Stomach smooth muscle (tissue), 2 donors: ENCODE data around the gene SMPD2.

Experiments
- H3K27ac ChIP-seq: one replicate; pipeline ENCODE4 v1.7.0; 2013; ENCODE audit warnings: mild to moderate bottlenecking, low read length, inconsistent platforms
- H3K27me3 ChIP-seq, 2 donors: one replicate each; pipeline ENCODE4 v1.7.0; 2013; ENCODE audit warnings: low read length in 2 of 2; ENCODE audit not compliant: insufficient read depth in 2 of 2, control insufficient read depth in 1 of 2
- H3K36me3 ChIP-seq, 2 donors: one replicate each; pipeline ENCODE4 v1.7.0; 2013; ENCODE audit warnings: low read length in 2 of 2; ENCODE audit not compliant: control insufficient read depth in 2 of 2, insufficient read depth in 2 of 2
- H3K4me1 ChIP-seq: one replicate; pipeline ENCODE4 v1.7.0; 2013; ENCODE audit warnings: low read length; ENCODE audit not compliant: control insufficient read depth, insufficient read depth
- H3K4me3 ChIP-seq, 2 donors: one replicate each; pipeline ENCODE4 v1.7.0; 2013; ENCODE audit warnings: low read length in 2 of 2
- H3K9ac ChIP-seq, 2 donors: one replicate each; pipeline ENCODE4 v1.7.0; 2013; ENCODE audit warnings: low read length in 2 of 2, mild to moderate bottlenecking in 1 of 2
- H3K9me3 ChIP-seq, 2 donors: one replicate each; pipeline ENCODE4 v1.7.0; 2013; ENCODE audit warnings: low read length in 2 of 2; ENCODE audit not compliant: control insufficient read depth in 2 of 2
- donor health status: healthy.
- donor health status: Pancreatic carcinoma.

The SMPD2 gene

DNA sequence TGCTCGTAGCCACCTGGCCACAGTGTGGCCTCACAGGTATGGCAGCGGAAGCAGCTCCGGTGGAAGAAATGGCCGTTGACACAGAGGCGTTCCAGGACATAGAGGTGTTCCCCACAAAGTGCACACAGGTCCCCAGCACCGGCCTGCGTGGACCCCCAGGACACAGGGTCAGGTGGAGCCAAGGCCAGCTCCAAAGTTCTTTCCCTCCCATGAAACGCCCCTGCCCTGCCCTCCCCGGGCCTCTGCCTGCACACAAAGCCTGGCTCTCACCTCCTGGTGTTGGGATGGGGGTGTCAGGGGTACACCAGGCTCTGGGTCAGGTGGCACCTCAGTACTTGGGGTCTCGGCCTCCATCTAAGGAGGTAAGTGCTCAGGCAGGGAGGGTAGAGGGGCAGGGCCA lies 6.6 kb downstream of the SMPD2 start:
- Histone ChIP-seq H3K4me1 (peaks cover 8% of the 10 kb centered on the region), H3K9ac (no peak overlapping the region), H3K27ac (no peak overlapping the region), H3K9me3 (no peaks in the 10 kb centered on the region), H3K4me3 (no peak overlapping the region), H3K36me3 (no peaks in the 10 kb centered on the region), H3K27me3 (peaks cover 0 to 10% of the 10 kb centered on the region in 2 donors)

DNA sequence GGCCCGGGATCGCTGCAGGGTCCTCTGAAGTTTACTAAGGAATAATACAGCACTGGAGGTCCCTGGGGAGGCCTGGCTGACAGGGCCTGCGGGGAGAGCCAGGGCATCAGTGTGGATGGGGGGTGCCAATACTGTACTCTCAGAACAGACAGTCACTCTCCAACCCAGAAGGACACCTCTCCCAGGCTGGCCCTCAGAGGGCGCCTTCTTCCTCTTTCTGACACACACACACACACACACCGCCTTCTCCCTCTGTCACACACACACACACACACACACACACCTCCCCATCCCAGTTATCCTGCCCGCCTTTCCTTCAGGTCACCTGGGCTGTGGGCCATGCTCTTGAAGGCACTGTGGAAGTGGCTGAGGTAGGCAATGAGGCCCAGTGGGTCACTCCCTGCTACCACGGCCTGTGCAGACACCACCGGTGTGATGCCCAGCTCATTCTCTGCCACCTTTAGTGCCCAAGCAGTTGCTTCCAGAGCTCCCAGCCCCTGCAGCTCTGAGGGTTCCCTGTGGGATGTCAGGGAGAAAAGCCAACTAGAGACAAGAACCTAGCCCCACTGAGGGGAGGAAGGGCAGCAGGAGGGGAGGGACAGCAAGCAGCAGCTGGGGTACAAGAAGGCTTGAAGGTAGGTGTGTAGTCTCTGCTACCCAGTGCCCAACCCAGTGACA lies 7.5 kb downstream of the SMPD2 start:
- H3K4me1 ChIP-seq = peaks cover 2% of the 10 kb centered on the region
- no peak overlapping the region for H3K27ac ChIP-seq
- peaks cover 0 to 10% of the 10 kb centered on the region in 2 donors for H3K27me3 ChIP-seq
- no peak overlapping the region for H3K4me3 ChIP-seq
- no peaks in the 10 kb centered on the region for H3K36me3 ChIP-seq
- no peak overlapping the region for H3K9ac ChIP-seq
- no peaks in the 10 kb centered on the region for H3K9me3 ChIP-seq

DNA sequence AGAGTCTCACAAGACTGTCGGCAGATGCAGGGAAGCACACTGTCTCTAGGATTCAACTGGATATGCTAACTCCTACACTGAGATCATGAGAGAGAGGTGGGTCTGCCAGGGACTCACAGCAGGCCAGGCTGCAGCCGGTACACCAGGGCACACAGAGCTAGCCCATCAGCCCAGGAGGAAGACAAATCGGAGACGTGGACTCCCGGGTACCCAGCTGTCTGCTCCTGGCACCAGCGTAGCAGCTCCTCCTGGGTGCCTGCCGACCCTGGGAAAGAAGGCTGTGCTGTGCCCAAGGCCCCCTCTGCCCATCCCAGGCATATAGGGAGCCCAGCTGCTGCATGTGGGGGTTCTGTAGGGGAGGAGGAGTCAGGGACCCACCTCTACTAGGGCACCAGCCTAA lies 8.1 kb downstream of the SMPD2 start:
- Histone ChIP-seq H3K9ac (no peak overlapping the region), H3K4me1 (peaks cover 2% of the 10 kb centered on the region), H3K27ac (no peak overlapping the region), H3K9me3 (no peaks in the 10 kb centered on the region), H3K27me3 (peaks cover 0 to 10% of the 10 kb centered on the region in 2 donors), H3K4me3 (no peak overlapping the region), H3K36me3 (no peaks in the 10 kb centered on the region)

DNA sequence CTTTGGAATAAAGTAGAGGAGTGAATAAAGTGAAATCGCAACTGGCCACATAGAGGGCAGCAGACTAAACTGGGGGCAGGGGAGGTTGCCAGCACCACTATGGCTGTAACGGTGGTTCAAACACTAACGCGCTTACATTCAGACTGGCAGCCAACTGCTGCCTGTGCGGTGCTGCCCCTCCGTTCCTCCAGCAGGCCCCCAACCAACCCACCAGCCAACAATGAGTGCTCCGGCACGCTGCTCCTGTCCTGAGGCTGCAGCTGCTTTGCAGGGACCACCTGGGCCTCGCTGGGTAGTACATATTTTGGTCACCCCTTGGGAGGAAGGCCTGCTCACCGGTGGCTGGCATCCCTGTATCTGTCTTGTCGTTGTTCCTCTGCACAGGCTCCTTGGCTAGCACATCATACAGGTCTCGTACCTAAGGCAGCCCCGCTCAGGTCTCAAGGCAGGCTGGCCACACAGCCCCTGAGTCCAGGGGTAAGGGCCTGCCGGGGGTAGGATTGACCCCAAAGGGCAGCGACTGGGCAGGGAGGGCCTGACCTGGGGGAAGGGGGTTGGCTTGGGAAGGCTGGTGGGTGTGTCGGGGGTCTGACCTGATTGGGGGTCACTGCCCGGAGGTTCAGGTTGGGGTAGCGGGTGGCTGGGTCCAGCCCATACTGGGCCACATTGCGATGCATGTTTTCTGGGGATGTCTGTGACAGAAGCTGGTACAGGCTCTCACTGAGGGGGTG lies 8.7 kb downstream of the SMPD2 start:
- Histone ChIP-seq H3K27ac (no peak overlapping the region), H3K4me3 (no peak overlapping the region), H3K36me3 (no peaks in the 10 kb centered on the region), H3K27me3 (peaks cover 2 to 10% of the 10 kb centered on the region in 2 donors), H3K9me3 (no peaks in the 10 kb centered on the region), H3K4me1 (peaks cover 7% of the 10 kb centered on the region), H3K9ac (no peak overlapping the region)

DNA sequence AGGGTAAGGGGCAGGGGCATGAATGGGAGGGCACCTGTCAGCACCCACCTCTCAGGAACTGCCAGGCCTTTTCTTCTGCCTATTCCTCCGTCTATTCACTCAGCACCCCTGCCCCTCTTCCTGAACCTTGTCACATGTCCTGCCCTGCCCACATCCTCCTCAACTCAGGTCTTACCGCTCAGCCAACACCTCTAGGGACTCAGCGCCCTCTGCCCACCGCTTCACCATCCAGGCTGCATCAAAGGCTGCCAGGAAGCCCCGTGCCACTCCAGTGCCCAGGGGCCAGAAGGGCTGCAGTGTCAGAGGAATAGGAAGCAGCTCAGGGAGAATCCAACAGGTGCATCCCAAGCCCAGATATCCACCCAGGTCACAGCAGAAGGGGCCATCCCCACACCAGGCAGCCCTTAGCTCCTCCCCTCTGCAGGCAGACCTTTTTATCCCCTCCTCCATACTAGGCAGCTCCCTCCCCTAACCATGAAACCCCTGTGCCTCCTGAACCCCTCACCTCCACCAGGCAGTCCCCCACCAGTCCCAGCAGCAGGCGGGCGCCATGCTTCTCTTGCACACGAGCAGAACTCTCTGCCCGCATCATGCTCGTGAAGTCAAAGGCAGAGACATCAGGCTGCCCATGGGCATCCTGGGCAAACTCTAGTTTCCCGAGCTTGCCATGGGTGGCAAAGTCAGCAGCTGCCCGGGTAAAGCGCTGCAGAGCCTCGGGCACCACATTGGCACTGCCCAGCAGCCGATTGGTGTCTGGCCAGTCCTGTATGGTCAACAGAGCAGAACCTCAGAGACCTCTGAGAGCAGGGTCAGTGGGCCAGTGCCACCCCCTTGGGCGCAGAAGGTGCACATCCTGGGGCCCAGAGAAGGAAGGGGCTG lies 9.5 kb downstream of the SMPD2 start:
- no peaks in the 10 kb centered on the region for H3K36me3 ChIP-seq

DNA sequence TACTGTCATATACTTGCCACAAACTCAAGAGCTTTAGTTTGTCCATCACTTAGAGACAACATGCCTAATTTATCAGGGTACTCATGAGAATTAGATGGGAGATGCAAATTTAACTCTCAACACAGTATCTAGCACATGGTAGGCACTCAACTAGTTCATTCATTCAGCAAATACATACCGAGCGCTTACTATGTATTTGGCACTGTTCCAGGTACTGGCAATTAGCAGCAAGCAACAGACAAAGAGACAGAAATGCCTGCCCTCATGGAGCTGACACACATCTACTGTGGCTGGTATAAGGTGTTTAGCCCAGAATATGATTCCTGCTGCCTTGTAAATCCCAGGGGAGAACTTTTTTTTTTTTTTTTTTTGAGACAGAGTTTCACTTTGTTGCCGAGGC lies 10.3 kb downstream of the SMPD2 start:
- H3K4me3 ChIP-seq = no peak overlapping the region
- no peak overlapping the region for H3K27ac ChIP-seq
- no peaks in the 10 kb centered on the region for H3K36me3 ChIP-seq
- H3K4me1 ChIP-seq = peaks cover 11% of the 10 kb centered on the region
- no peak overlapping the region for H3K9ac ChIP-seq
- H3K27me3 ChIP-seq = peaks cover 2 to 18% of the 10 kb centered on the region in 2 donors
- H3K9me3 ChIP-seq = no peaks in the 10 kb centered on the region

More for the DNA sequence above, 9.5 kb downstream of the SMPD2 start:
- Histone ChIP-seq H3K4me1 (peaks cover 12% of the 10 kb centered on the region), H3K9ac (no peak overlapping the region), H3K9me3 (no peaks in the 10 kb centered on the region), H3K27ac (no peak overlapping the region), H3K4me3 (no peak overlapping the region), H3K27me3 (peaks cover 2 to 15% of the 10 kb centered on the region in 2 donors)

- no peak overlapping the region for H3K4me3 ChIP-seq
- H3K27me3 ChIP-seq = peaks cover 2 to 20% of the 10 kb centered on the region in 2 donors
- no peak overlapping the region for H3K27ac ChIP-seq
- no peaks in the 10 kb centered on the region for H3K9me3 ChIP-seq
- peaks cover 17% of the 10 kb centered on the region for H3K4me1 ChIP-seq
- no peak overlapping the region for H3K9ac ChIP-seq
- H3K36me3 ChIP-seq = no peaks in the 10 kb centered on the region
These were observed 10.9 kb downstream of the SMPD2 start for GRCh38 chr6:109451376-109451775.

DNA sequence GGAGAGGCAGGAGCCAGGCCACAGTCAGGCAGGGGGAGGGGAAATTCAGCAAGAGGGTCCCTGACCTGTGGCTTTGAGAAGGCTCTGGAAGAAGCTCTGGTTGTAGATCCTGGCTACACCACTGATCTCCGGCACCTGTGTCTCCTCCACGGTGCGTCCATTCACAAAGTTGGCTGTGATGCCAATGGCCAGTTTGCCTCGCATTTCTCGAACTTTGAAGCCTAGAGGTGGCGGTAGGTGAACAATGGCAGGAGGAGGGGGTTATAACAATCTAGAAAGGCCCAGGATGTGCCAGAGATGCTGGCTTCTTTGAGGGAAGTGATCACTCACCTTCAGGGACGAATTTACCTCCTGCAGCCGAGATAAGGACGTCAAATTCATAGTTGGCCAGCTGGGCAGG lies 11.7 kb downstream of the SMPD2 start:
- no peaks in the 10 kb centered on the region for H3K36me3 ChIP-seq
- peaks cover 2 to 23% of the 10 kb centered on the region in 2 donors for H3K27me3 ChIP-seq
- H3K9me3 ChIP-seq = no peaks in the 10 kb centered on the region
- no peak overlapping the region for H3K27ac ChIP-seq
- H3K4me1 ChIP-seq = peaks cover 17% of the 10 kb centered on the region
- H3K9ac ChIP-seq = no peak overlapping the region
- no peak overlapping the region for H3K4me3 ChIP-seq

GRCh38 chr6:109453156-109453555 lies 12.6 kb downstream of the SMPD2 start:
- H3K4me3 ChIP-seq = no peak overlapping the region
- H3K27me3 ChIP-seq = peaks cover 2 to 23% of the 10 kb centered on the region in 2 donors
- H3K9ac ChIP-seq = no peak overlapping the region
- no peaks in the 10 kb centered on the region for H3K9me3 ChIP-seq
- H3K4me1 ChIP-seq = peaks cover 17% of the 10 kb centered on the region
- H3K27ac ChIP-seq = no peak overlapping the region
- no peaks in the 10 kb centered on the region for H3K36me3 ChIP-seq

DNA sequence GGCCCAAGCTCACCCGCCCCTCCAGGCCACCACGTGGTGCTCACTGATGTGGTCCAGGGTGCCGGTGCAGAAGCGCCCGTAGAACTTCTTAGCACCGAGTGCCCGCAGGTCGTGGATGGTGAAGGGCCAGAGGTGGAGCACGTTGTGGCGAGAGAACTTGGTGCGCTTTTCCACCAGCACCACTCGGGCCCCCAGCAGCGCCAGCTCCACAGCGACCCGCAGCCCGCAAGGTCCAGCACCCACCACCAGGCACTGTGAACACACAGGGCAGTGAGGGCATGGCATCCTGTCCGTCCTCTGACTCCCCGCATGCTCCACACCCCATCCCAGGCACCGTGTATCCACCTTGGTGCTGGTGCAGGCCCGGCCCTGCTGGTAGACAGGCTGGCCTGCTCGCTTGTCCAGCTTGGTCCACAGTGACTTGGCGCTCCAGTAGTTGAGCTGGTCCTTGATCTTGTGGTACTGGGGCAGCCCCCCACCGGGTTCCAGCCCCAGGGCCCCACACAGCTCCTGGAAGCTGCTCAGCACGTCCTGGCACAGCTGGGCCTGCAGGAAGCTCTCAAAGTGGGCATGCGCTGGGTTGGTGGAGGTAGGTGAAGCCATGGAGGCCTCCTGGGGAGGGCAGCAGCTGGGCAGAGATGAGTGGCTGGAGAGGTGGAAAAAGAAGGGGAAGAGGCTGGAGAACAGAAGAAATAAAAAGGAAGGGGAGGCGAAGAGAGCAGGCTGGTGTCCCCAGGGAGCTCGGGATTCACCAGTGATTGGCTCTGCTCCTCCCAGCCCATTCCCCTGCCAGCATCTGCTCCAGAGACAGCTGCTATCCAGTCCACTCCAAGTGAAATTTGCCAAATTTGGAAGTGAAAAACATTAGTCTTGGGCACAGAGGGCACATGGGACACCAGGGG lies 13.3 kb downstream of the SMPD2 start:
- Histone ChIP-seq H3K36me3 (no peaks in the 10 kb centered on the region), H3K27ac (no peak overlapping the region)

More for the DNA sequence above, 13.3 kb downstream of the SMPD2 start:
- Histone ChIP-seq H3K4me3 (peak overlapping the region in 1 of 2 donors; percentile 83), H3K9me3 (no peaks in the 10 kb centered on the region), H3K9ac (no peak overlapping the region), H3K4me1 (peaks cover 17% of the 10 kb centered on the region), H3K27me3 (peaks cover 2 to 23% of the 10 kb centered on the region in 2 donors)
